Non-pigmented ciliary epithelial cell (primary cell): ENCODE measurements around the gene ARHGAP32.

Experiments
- DNase-seq: peaks from one replicate; pipeline ENCODE4 v3.0.0-alpha.2; 2010; ENCODE audit warnings: low read depth

The ARHGAP32 gene

DNA sequence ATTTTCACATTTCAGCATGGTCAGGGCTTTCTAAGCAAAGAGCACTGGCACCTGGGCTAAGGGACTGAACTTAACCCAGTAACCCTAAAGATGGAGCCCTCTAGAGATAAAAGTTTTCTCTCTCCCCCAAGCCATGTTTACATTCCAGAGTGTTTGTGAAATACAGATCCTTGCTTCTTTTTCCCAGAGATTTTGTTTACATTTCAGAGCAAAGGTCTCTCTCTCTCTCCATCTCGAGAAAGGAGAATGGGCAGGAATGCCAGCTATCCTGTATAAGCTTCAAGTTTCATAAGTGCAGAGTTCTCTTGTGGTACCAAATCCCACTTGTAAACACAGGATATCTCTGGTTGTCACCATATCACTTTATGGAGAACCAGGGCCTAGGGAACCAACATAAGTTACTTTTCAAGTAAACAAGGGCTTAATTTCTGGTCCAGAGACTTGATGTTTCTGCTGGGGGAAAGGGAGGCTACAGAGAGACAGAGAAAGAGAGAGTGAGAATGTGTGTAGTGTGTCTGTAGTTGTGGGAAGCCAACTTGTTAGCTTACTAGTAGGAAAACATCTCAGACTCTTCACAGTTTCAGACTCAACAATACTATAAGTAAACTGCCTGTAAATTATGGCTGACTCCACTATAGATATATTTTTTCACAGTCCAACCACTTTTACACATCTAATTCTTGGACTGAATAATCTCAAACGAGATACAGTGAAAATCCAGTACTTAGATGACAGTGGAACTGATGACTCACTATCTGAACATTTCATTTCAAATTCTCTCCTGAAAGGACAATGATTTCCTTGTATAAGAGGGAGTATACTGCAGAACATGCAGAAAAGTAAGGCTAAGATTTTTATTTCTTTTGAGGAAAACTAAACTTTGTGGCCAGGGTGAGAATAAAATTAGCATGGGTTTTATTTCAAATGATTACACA lies 76.2 kb downstream of the ARHGAP32 start:
- peak; percentile 26 for DNase-seq

DNA sequence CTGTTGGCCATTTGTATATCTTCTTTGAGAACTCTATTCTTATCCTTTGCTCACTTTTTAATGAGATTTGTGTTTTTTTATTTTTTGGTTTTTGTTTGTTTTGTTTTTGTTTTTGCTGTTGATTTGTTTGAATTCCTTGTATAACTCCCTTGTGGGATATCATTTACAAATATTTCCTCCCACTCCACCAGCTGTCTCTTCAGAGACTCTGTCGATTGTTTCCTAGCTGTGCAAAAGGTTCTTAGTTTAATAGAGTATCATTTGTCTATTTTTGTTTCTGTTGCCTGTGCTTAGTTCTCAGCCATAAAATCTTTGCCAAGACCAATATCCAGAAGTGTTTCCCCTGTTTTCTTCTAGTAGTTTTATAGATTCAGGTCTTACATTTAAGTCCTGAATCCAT lies 82.4 kb downstream of the ARHGAP32 start:
- no peak for DNase-seq

DNA sequence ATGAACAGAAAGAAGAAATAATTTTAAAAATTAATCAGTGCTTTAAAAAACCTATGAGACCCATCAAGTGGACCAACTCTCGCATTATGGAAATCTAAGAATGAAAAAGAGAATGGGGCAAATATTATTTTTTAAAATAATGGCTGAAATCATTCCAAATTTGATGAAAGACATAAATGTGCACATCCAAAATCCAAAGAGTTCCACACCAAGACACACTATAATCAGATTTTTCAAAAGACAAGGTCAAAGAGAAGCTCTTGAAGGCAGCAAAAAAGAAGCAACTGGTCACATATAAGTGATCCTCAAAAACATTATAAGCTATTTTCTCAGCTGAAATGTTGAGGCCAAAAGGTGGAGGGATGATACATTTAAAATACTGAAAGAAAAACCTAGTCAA lies 85.3 kb downstream of the ARHGAP32 start:
- DNase-seq: no peak

DNA sequence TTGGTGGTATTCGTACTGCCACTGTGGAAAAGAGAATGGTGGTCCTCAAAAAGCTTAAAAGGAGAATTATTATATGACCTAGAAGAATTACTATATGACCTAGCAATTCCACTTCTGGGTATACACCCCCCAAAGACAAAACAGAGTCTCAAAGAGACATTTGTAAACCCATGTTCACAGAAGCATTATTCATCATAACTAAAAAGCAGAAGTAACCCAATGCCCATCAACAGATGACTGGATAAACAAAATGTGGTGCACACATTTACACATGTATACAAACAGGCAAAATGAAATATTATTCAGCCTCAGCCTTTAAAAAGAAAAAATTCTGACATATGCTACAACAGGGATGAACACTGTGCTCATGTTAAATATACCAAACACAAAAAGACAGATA lies 89.4 kb downstream of the ARHGAP32 start:
- no peak for DNase-seq

DNA sequence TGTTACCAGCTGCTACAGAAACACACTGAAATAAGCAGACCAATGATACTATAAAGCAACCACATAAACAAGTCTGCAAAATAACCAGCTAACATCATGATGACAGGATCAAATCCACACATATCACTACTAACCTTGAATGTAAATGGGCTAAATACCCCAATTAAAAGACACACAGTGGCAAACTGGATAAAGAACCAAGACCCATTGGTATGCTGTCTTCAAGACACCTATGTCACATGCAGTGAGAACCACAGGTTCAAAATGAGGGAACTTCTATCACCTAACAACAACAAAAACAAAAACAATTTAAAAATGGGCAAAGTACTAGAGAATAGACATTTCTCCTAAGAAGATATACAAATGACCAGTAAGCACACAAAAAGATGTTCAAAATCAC lies 89.9 kb downstream of the ARHGAP32 start:
- DNase-seq: no peak

DNA sequence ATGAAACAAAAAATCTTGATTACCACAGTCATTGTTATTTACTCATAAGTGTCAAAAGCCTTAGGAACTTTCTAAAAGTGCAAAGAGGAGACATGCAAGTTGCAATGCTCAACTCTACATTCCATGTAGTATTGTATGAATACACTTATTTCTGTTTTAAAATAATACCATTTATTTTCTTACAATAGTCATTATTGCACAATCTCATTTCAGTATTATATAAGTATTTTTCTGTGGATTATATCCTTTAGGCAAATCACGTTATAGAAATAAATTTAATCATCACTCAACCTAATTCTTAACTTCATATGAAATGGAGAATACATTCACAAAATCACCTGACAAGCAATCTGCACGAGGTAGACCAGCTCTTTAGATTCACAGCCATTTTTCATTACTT lies 98.8 kb downstream of the ARHGAP32 start:
- no peak for DNase-seq

DNA sequence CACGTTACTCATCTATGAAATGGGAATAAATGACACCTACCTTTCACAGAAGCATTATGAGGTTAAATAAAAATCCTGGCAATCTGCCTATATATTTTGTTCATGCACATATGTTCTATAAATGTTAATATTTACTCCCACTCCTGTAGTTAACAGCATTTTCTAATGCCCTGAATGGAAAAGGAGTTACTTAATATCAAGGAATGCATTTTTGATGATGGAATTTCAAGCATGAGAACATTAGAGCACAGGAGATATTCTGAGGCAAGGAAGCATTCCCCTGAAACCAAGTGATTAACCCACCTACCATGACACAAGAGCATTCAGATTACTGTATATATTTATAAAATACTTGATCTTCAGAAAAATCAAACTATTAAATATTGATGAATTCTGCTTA lies 102.1 kb downstream of the ARHGAP32 start:
- DNase-seq: peak; percentile 54

DNA sequence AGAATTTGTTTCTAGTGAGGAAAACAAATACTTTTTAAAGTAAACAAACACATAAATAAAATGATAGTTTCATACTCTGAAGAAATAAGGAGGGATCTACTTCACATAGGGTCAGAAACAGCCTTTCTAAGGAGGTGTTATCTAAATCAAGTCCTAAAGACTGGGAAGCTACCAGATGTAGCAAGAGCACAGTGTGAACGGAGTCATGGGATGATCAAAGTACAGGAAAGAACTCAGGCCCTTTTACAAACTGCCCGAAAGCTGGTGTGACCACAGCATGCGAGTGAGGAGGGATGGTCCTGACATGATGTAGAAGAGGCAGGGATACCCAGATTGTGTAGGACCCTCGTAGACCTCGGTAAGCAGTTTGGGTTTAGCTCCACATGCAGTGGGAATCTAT lies 102.8 kb downstream of the ARHGAP32 start:
- DNase-seq: no peak

DNA sequence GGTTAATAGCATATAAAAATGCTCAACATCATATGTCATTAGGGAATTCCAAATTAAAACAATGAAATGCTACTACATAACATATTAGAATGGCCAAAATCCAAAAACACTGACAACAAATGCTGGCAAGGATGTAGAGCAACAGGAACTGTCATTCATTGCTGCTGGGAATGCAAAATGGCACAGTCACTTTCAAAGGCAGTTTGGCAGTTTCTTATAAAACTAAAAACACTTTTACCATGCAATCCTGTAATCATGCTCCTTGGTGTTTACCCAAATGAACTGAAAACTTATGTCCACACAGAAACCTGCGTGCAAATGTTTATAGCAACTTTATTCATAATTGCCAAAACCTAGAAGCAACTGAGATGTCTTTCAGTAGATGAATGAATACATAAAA lies 105.1 kb downstream of the ARHGAP32 start:
- DNase-seq: no peak

DNA sequence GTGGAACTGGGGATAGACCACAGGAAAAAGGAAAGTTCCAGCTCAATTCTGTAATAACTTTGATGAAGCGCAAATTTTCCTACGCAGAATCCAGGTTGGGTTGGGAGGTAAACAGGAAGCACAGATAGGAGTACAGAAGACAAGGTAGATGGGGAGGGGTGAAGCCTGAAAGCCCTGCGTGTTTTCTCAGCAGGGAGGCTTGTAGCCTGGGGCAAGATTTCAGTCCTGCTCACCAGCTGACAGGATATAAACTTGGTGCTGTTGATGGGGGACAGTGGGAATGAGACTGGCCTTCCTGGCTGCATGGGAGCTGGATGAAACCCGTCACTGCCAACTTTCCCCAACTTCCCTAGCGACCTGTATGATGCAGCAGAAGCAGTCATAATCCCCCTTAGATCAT lies 114.9 kb downstream of the ARHGAP32 start:
- DNase-seq: no peak

DNA sequence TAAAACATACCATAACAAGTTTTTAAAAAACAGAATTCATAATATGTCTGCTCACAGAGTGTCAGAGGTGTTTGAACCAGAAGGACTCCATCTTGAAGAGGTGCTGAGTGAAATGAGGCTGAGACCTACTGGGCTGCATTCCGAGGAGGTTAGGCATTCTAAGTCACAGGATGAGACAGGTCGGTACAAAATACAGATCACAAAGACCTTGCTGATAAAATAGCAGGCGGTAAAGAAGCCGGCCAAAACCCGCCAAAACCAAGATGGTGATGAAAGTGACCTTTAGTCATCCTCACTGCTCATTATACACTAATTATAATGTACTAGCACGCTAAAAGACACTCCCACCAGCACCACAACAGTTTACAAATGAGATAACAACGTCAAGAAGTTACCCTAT lies 116.4 kb downstream of the ARHGAP32 start:
- no peak for DNase-seq

DNA sequence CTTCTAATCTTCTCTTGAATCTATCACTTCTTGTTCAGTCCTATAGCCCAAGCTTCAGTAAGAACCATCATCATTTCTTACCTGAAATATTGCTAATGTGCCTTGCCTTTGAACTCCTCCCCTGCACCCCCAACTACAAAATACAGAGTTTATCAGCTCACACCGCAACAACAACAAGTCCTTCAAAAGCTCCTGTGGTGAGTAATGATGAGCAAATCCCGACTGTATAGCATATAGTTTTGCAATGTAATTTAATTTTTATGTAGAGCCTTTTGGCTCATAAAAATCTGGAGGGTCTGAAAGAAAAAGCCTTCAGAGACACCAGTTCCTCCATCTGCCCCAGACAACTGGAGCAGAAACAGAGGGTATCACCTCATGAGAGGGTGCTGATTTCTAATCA lies 124.7 kb downstream of the ARHGAP32 start:
- DNase-seq: no peak

DNA sequence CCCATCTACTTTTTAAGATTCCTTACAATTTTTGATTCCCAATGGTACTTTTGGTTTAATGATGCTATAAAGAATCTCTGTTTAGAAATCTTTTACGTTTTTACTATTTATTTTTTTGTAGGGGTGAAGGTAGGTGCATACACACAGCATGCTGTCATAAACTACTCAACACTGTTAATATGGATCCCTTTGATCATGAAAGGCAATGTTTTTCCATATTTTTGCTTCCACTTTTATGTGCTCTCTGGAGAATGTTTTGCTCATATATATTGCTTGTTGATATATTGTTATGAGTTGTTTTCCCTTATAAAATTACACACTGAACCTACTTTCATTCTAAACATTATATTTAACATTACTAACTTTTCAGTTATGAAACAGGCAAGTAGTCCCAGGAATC lies 125.9 kb downstream of the ARHGAP32 start:
- DNase-seq: no peak

DNA sequence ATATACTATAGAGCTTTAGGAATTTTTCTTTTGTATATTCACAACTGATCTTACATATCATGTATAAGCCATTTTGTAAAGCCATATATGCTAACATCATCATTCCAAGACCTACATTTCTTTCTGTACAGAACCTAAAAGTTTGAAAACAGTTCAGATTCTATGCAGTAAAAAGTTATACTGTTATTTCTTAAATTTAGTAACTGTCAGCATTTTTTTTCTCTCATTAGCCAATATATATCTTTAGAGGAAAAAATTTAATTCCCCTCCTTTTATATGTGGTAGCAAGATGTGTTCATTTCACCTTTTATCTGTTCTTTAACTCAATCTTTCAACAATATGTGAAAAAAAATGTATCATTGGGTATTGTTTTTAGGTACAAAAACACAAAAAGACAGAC lies 129.0 kb downstream of the ARHGAP32 start:
- no peak for DNase-seq

DNA sequence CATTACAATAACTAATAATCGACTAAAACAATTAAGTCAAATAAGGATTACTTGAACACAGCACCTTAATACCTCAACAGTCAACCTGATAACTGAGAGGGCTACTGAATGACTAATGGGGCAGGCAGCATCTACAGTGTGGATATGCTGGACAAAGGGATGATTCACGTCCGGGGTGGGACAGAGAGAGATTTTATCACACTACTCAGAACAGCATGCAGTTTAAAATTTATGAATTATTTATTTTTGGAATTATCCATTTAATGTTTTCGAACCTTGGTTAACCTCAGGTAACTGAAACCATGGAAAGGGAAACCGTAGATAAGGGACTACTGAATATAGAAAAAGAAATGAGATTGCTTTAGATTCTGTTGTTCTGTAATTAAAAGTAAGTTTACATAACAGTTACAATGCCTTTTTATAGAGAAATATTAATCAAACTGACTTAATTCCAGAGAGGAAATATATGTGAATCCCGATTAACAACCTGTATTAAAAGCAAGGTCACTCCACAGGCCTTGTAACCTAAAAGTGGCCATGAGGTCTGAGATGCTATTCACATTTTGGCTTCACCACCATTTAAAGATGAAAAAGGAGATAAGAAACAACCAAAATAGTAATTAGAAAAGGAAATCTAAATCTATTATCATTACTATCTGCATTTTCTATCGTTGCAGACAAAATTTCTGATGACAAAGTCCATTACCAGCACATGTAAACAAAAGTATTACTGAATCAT lies 130.5 kb downstream of the ARHGAP32 start:
- peak; percentile 74 for DNase-seq

DNA sequence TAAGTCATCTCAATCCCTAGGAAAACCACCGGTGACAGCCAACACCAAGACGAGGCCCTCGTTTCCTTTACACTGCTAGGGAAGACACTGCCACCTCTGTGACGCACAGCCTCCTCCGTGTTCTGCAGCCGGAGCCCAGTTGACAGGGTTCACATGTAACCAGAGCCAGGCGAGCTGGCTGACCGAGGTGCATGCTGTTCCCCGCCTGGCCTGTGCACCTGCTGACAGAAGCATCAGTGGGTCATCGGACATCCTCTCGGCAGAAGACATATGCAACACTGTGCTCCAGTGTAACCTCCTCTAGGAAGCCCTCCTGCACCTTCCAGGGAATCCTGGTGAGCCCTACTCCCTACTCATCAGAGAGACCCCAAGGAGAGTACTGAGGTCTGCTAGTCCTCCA lies 135.2 kb downstream of the ARHGAP32 start:
- no peak for DNase-seq

DNA sequence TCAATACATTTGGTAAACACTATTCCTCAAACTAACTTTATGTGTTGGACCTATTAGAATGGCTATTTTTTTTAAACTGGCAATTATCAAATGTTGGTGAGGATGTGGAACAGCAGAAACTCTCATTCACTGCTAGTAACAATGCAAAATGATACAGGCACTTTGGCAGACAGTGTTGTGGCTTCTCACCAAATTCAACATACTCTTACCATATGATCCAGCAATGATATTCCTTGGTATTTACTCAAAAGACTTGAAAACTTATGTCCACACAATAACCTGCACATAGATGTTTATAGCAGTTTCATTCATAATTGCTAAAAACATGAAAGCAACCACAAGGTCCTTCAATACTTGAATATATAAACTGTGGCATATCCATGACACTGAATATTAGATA lies 136.9 kb downstream of the ARHGAP32 start:
- no peak for DNase-seq

DNA sequence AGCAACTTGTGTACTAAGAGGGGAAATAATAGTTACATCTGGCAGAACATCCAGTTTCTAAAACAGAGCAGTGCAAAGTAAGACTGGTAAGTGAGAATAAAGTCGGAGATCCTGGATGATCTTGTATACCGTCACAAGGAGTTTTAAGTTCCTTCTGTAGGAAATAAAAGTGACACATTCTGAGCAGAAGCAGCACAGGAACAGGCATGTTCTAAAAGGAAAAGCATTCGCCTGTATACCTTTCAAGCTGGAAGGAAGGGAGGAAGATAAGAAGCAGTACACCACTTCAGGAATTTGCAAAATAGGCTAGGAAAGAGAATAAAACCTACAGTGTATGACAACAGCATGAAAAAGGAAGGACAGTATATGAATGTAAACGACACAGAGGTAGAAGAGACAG lies 143.2 kb downstream of the ARHGAP32 start:
- no peak for DNase-seq

DNA sequence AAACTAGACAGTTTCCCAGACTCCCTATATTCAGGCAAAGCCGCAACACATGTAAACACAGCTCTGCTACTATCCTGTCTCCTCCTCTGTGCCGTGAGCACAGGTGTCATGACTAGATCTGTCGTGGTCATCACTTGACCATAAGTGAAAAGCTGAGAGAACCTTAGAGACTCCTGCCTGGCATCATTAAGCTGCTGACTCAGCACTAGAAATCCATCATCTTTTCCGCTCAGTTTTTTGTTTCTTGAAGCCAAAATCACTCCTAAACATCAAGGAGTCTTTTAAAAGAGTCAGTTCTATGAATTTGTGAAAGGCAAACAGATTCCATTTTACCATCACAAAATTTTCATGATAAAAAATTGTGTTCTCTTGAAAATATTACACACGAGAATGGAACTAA lies 147.0 kb downstream of the ARHGAP32 start:
- no peak for DNase-seq

DNA sequence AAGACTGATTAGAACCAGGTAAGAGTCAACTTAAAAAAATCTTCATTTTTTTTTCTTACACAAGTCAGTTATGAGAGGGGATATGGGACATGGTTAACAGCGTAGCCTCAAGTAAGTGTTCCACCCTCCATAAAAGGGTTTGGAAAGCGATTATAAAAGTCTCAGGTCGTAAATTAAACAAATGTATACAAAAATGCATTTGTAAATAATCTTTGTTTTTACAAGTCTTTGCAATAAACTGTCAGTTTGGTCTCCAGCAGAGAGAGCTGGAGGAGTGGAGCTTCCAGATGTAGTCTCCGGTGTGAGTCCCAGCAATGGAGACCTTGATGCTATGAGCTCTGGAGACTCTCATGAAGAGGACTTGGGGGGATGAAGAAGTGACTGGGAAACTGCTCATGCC lies 149.6 kb downstream of the ARHGAP32 start:
- DNase-seq: no peak

DNA sequence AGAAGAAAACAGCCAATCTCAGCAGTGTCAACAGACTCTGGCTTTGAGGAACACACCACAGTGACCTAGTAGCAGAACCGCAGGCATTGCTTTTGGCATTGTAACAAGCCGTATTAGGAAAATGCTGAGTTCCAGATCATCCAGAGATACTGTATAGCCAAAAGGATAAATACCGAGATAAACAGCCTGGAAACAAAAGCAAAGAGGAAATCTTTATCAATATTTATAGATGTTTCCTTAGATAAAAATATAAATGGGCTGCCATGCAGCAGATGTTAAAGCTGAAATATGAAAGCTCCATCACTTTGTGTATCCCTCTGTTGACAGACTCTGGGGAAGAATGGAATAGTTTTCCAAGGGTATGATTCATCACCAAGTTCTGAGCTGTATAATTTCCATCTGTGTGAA lies 150.5 kb downstream of the ARHGAP32 start:
- DNase-seq: no peak

DNA sequence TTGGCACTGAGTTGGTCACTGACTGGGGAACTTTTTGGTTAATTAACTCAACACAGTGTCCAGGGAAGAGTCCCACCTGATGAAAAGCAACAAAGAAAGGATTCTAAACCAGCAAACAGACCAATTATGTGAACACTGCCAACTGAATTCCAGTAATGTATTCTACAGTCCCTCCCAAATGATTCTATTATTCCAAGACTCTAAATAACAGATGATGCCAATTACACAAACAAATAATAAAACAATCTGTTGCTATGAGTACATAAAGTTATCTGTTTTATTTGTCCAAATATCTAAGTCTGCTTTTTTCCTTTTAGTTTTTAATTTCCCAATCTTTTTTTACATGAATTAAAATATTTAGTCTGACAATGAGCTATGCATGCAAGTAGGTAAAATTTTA lies 151.2 kb downstream of the ARHGAP32 start:
- DNase-seq: no peak

DNA sequence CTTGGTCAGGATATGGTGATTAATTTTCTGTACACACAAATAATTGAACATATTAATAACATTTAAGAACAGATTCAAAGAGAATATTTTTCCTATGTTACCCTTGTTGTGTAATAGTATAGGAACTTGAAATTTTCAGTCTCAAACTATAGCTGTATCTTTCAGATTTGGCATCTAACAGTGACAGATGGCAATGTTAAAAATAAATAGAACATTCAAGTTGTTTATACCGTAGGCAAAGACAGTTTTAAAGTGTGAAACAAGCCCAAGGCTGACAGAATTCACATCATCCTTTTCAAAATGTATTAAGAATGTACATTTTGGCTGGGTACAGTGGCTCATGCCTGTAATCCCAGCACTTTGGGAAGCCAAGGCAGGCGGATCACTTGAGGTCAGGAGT lies 156.9 kb downstream of the ARHGAP32 start:
- DNase-seq: no peak

DNA sequence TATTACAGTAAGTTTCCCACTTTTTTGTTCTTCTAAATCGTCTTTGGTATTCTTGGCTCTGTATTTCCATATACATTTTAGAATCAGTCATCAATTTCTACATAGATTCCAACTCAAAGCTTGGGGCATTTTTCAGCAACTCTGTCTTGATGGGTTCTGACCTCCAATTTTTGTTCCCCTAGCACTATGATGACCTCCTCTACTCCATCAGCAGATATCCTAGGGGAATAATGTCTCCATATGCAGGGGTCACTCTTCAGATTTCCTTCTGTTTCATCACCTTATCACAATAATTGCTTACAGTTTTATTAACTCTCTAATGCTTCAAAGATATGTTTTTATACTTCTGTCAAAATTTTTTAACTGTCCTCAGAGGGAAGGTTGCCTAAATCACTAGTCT lies 158.1 kb downstream of the ARHGAP32 start:
- DNase-seq: no peak
